IMR-90 (cell line): Measurements from ENCODE around the gene GADD45GIP1. TPM values are rescaled to one million over a fixed set of nuclear protein-coding genes. Genes with fewer than 3 reads are reported as not detected.
A peak's percentile ranks its signal among the peaks of the same experiment; 100 is the strongest.

Experiments
- ATAC-seq: fragments of 200-7000 bp; cut with Tn5 transposase; 2 replicates; pipeline ENCODE4 v1.9.1; 2020; ENCODE audit warnings: low read depth, mild to moderate bottlenecking, moderate library complexity
- BruUV-seq: library from RNA; stranded (reverse); fragments of 400-500 nt; replicated peaks from 2 replicates; lab custom pipeline; 2021; lab: Mats Ljungman, UMichigan
- CTCF ChIA-PET: fragments of 300-600 bp; formaldehyde crosslinking; extraction: SDS; loops from one replicate; lab custom pipeline; 2021; ENCODE audit warnings: antibody characterized with exemption; lab: Yijun Ruan, JAX
- POLR2A ChIA-PET: fragments of 300-600 bp; sonication (Branson Sonifier 250); formaldehyde crosslinking; loops from one replicate; lab custom pipeline; 2022; ENCODE audit warnings: antibody characterized with exemption; ENCODE audit not compliant: unreplicated experiment; lab: Charles Lee
- DNase-seq: peaks from one replicate; pipeline ENCODE4 v3.0.0; 2013
- H2AFZ ChIP-seq: replicated peaks from 2 replicates; pipeline ENCODE3; 2013; ENCODE audit warnings: low read length, mild to moderate bottlenecking; ENCODE audit not compliant: poor library complexity
- H2AK5ac ChIP-seq: 2 replicates; pipeline ENCODE4 v1.6.1; 2013; ENCODE audit warnings: low read depth, low read length, inconsistent platforms
- H2AK9ac ChIP-seq: replicated peaks from 2 replicates; pipeline ENCODE3; 2013; ENCODE audit warnings: mild to moderate bottlenecking, low read depth, low read length, moderate library complexity; ENCODE audit not compliant: poor library complexity
- H2BK120ac ChIP-seq: 2 replicates; pipeline ENCODE4 v1.6.1; 2013; ENCODE audit warnings: low read depth, low read length, inconsistent platforms
- H2BK15ac ChIP-seq: 3 replicates; pipeline ENCODE4 v1.6.1; 2013; ENCODE audit warnings: low read depth, low read length, inconsistent platforms
- H2BK20ac ChIP-seq: 2 replicates; pipeline ENCODE4 v1.6.1; 2013; ENCODE audit warnings: low read depth, mild to moderate bottlenecking, inconsistent platforms, low read length, moderate library complexity
- H2BK5ac ChIP-seq: 2 replicates; pipeline ENCODE4 v1.6.1; 2013; ENCODE audit warnings: mild to moderate bottlenecking, low read depth, low read length, inconsistent platforms; ENCODE audit not compliant: poor library complexity, severe bottlenecking
- H3K14ac ChIP-seq: replicated peaks from 2 replicates; pipeline ENCODE4 v1.6.1; 2013; ENCODE audit warnings: low read depth, low read length, inconsistent platforms
- H3K18ac ChIP-seq: 2 replicates; pipeline ENCODE4 v1.6.1; 2013; ENCODE audit warnings: low read depth, low read length, control low read depth
- H3K23ac ChIP-seq: 2 replicates; pipeline ENCODE4 v1.6.1; 2013; ENCODE audit warnings: low read depth, low read length, inconsistent platforms
- H3K27ac ChIP-seq: 2 replicates; pipeline ENCODE4 v1.5.1; 2013; ENCODE audit warnings: mild to moderate bottlenecking, control low read depth, low read length; ENCODE audit not compliant: insufficient read depth
- H3K27me3 ChIP-seq: 2 replicates; pipeline ENCODE4 v1.6.1; 2013; ENCODE audit warnings: low read length; ENCODE audit not compliant: control insufficient read depth, insufficient read depth
- H3K36me3 ChIP-seq: 2 replicates; pipeline ENCODE4 v1.6.1; 2013; ENCODE audit warnings: low read length, mixed read lengths; ENCODE audit not compliant: control insufficient read depth, insufficient read depth
- H3K4ac ChIP-seq: 2 replicates; pipeline ENCODE4 v1.6.1; 2013; ENCODE audit warnings: low read depth, low read length, inconsistent platforms
- H3K4me1 ChIP-seq: 2 replicates; pipeline ENCODE4 v1.6.1; 2013; ENCODE audit warnings: low read length, mixed read lengths; ENCODE audit not compliant: control insufficient read depth, insufficient read depth
- H3K4me2 ChIP-seq: 2 replicates; pipeline ENCODE4 v1.6.1; 2013; ENCODE audit warnings: low read depth, mild to moderate bottlenecking, control low read depth, low read length, moderate library complexity
- H3K4me3 ChIP-seq: 2 replicates; pipeline ENCODE4 v1.5.1; 2013; ENCODE audit warnings: low read depth, mild to moderate bottlenecking, control low read depth, low read length, moderate library complexity; ENCODE audit not compliant: insufficient read depth
- H3K56ac ChIP-seq: 2 replicates; pipeline ENCODE4 v1.6.1; 2013; ENCODE audit warnings: low read length, inconsistent platforms; ENCODE audit not compliant: insufficient read depth; ENCODE audit errors: extremely low read depth
- H3K79me1 ChIP-seq, 2 experiments: 2 replicates each; pipeline ENCODE4 v1.6.1; 2013; ENCODE audit warnings: low read length in 2 of 2, inconsistent platforms in 1 of 2, low read depth in 1 of 2
- H3K9ac ChIP-seq: 2 replicates; pipeline ENCODE4 v1.6.1; 2013; ENCODE audit warnings: low read depth, low read length, control low read depth
- H3K9me1 ChIP-seq: 2 replicates; pipeline ENCODE4 v1.6.1; 2013; ENCODE audit warnings: low read length, inconsistent platforms; ENCODE audit not compliant: insufficient read depth
- H3K9me3 ChIP-seq: 2 replicates; pipeline ENCODE4 v1.6.1; 2013; ENCODE audit warnings: low read length; ENCODE audit not compliant: control insufficient read depth, insufficient read depth
- H4K20me1 ChIP-seq: 2 replicates; pipeline ENCODE4 v1.6.1; 2013; ENCODE audit warnings: low read length, inconsistent platforms; ENCODE audit not compliant: insufficient read depth
- H4K5ac ChIP-seq: 2 replicates; pipeline ENCODE4 v1.6.1; 2013; ENCODE audit warnings: mild to moderate bottlenecking, low read depth, low read length, control low read depth
- H4K8ac ChIP-seq, 2 experiments: 2 replicates each; pipeline ENCODE4 v1.6.1; 2013; ENCODE audit warnings: low read depth in 2 of 2, low read length in 2 of 2, control low read depth in 1 of 2, inconsistent platforms in 1 of 2
- H4K91ac ChIP-seq: 2 replicates; pipeline ENCODE4 v1.6.1; 2013; ENCODE audit warnings: low read depth, low read length, inconsistent platforms; ENCODE audit not compliant: insufficient read depth
- BHLHE40 ChIP-seq: fragments of 150-350 bp; IDR thresholded peaks from 2 replicates; pipeline ENCODE4 v1.6.1; 2016; ENCODE audit warnings: mild to moderate bottlenecking, low read depth, low read length
- CHD1 ChIP-seq: IDR thresholded peaks from 2 replicates; pipeline ENCODE4 v1.6.1; 2012; ENCODE audit warnings: low read depth, low read length, improper control_type of control experiment
- ELK1 ChIP-seq: fragments of 150-350 bp; IDR thresholded peaks from 2 replicates; pipeline ENCODE4 v1.6.1; 2016; ENCODE audit warnings: low read depth, mild to moderate bottlenecking, low read length, moderate library complexity, borderline replicate concordance
- FOS ChIP-seq: fragments of 150-350 bp; IDR thresholded peaks from 2 replicates; pipeline ENCODE4 v1.6.1; 2016; ENCODE audit warnings: low read depth, low read length
- MAFK ChIP-seq: IDR thresholded peaks from 2 replicates; pipeline ENCODE4 v1.6.1; 2012; ENCODE audit warnings: low read depth, low read length, improper control_type of control experiment
- MAZ ChIP-seq: IDR thresholded peaks from 2 replicates; pipeline ENCODE4 v1.6.1; 2012; ENCODE audit warnings: low read depth, mild to moderate bottlenecking, low read length, improper control_type of control experiment, moderate library complexity, borderline replicate concordance
- MXI1 ChIP-seq: IDR thresholded peaks from 2 replicates; pipeline ENCODE4 v1.6.1; 2012; ENCODE audit warnings: low read depth, mild to moderate bottlenecking, low read length, moderate library complexity, borderline replicate concordance
- POLR2A ChIP-seq: IDR thresholded peaks from 2 replicates; pipeline ENCODE4 v1.6.1; 2012; ENCODE audit warnings: mild to moderate bottlenecking, low read depth, low read length
- RAD21 ChIP-seq: IDR thresholded peaks from 2 replicates; pipeline ENCODE4 v1.6.1; 2012; ENCODE audit warnings: low read length, improper control_type of control experiment
- RFX5 ChIP-seq: IDR thresholded peaks from 2 replicates; pipeline ENCODE4 v1.8.0; 2012; ENCODE audit warnings: low read depth, mild to moderate bottlenecking, low read length, moderate library complexity
- WGBS, 2 experiments: methylation state at CpG; one replicate each; pipeline versions ENCODE4 v1.1.5 to v1.1.7; 2013; ENCODE audit warnings: missing lambda C conversion rate in 2 of 2; ENCODE audit not compliant: insufficient read length in 1 of 2; ENCODE audit errors: extremely low coverage in 2 of 2; 5-methylcytosine and 5-hydroxymethylcytosine counted together
- dilution Hi-C: fragments of 300-500 bp; cut with HindIII; formaldehyde crosslinking; loops from one replicate; pipeline ENCODE4 v1.14.3; 2018; ENCODE audit warnings: low sequenced_read_pairs; ENCODE audit not compliant: unreplicated experiment
- in situ Hi-C: fragments of 300-500 bp; cut with MboI; formaldehyde crosslinking; loops from 3 replicates; pipeline ENCODE4 v1.14.3; 2019; ENCODE audit warnings: low sequenced_read_pairs, inconsistent platforms, mixed read lengths
- intact Hi-C: fragments of 100-400 bp; cut with micrococcal nuclease; formaldehyde crosslinking; loops from 2 replicates; pipeline ENCODE4 v1.10.0; 2022
- polyA plus RNA-seq, 3 experiments: library from polyadenylated mRNA; depleted of rRNA; stranded (reverse); fragments of >200 nt; gene quantifications; 2 replicates each; pipeline ENCODE4 v1.2.3, GENCODE V29; 2012; ENCODE audit warnings: low replicate concordance in 1 of 3
- total RNA-seq: library from RNA; depleted of rRNA; stranded (reverse); fragments of >200 nt; gene quantifications from 2 replicates; pipeline ENCODE4 v1.2.3, GENCODE V29; 2012
- TF ChIP-seq, protein P1 (sequence below): conservative IDR thresholded peaks from 2 replicates; pipeline ENCODE4 v1.5.1; 2012; ENCODE audit warnings: mild to moderate bottlenecking, low read depth, low read length, improper control_type of control experiment
- TF ChIP-seq, protein P2 (sequence below): fragments of 150-350 bp; IDR thresholded peaks from 2 replicates; pipeline ENCODE4 v1.6.1; 2017; ENCODE audit warnings: mild to moderate bottlenecking, antibody characterized with exemption, low read length, low read depth

GADD45GIP1 gene
- total and polyA plus RNA-seq, 2 of the 4 experiments (the other 2 are of a cell fraction), result 13.3 to 42.4 TPM

- no peak for TF ChIP-seq CHD1
- no peak for TF ChIP-seq FOS
- no peak for TF ChIP-seq BHLHE40
- no peak for TF ChIP-seq MAZ
- TF ChIP-seq, protein P1, sequence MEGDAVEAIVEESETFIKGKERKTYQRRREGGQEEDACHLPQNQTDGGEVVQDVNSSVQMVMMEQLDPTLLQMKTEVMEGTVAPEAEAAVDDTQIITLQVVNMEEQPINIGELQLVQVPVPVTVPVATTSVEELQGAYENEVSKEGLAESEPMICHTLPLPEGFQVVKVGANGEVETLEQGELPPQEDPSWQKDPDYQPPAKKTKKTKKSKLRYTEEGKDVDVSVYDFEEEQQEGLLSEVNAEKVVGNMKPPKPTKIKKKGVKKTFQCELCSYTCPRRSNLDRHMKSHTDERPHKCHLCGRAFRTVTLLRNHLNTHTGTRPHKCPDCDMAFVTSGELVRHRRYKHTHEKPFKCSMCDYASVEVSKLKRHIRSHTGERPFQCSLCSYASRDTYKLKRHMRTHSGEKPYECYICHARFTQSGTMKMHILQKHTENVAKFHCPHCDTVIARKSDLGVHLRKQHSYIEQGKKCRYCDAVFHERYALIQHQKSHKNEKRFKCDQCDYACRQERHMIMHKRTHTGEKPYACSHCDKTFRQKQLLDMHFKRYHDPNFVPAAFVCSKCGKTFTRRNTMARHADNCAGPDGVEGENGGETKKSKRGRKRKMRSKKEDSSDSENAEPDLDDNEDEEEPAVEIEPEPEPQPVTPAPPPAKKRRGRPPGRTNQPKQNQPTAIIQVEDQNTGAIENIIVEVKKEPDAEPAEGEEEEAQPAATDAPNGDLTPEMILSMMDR, result no peak
- TF ChIP-seq MXI1, result no peak
- TF ChIP-seq RFX5, result no peak
- no peak for TF ChIP-seq ELK1
- no peak for TF ChIP-seq POLR2A
- TF ChIP-seq RAD21, result no peak
- no peak for TF ChIP-seq MAFK
- TF ChIP-seq, protein P2, sequence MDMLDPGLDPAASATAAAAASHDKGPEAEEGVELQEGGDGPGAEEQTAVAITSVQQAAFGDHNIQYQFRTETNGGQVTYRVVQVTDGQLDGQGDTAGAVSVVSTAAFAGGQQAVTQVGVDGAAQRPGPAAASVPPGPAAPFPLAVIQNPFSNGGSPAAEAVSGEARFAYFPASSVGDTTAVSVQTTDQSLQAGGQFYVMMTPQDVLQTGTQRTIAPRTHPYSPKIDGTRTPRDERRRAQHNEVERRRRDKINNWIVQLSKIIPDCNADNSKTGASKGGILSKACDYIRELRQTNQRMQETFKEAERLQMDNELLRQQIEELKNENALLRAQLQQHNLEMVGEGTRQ, result no peak
- H3K36me3 ChIP-seq, result peaks cover 25% of the 10 kb centered on the region
- H4K20me1 ChIP-seq, result peaks cover 18% of the 10 kb centered on the region
- H3K4ac ChIP-seq, result peak overlapping the region; percentile 93
- intact Hi-C loops (no loop called here), in situ Hi-C loops (no loop called here), dilution Hi-C loops (no loop called here)
- no peaks in the 10 kb centered on the region for H3K27me3 ChIP-seq
- H2AFZ ChIP-seq, result peak overlapping the region; percentile 97
- peak overlapping the region; percentile 80 for H3K27ac ChIP-seq
- H2BK20ac ChIP-seq, result no peak overlapping the region
- H4K5ac ChIP-seq, result peak overlapping the region; percentile 74
- H2BK120ac ChIP-seq, result peak overlapping the region; percentile 25; the same call in 1 of the 2 replicates
- H4K91ac ChIP-seq, result peak overlapping the region; percentile 73
- DNase-seq, result no peak
- peak overlapping the region; percentile 93 for H3K23ac ChIP-seq
- peak overlapping the region; percentile 97 for H3K14ac ChIP-seq
- H3K56ac ChIP-seq, result peak overlapping the region; percentile 73; the same call in 1 of the 2 replicates
- no peak; the same call in 1 of the 2 replicates for ATAC-seq
- peak overlapping the region; percentile 93 for H2AK5ac ChIP-seq
- H3K9me3 ChIP-seq, result no peaks in the 10 kb centered on the region
- no peak overlapping the region for H3K18ac ChIP-seq
- BruUV-seq, result no TSS peak
- peaks cover 11% of the 10 kb centered on the region for H3K9me1 ChIP-seq
- peak overlapping the region; percentile 44 to 96 for H4K8ac ChIP-seq
- peaks cover 8 to 52% of the 10 kb centered on the region in 2 experiments; a peak in 3 of 4 replicates for H3K79me1 ChIP-seq
- H3K4me1 ChIP-seq, result peaks cover 9% of the 10 kb centered on the region
- H2AK9ac ChIP-seq, result peak overlapping the region; percentile 100
- H2BK15ac ChIP-seq, result no peak overlapping the region
- peak overlapping the region; percentile 91 for H3K4me3 ChIP-seq
- ChIA-PET POLR2A (interaction anchor here (1.0 kb wide), 1 partner anchor 12 kb away, joined by 4 read pairs; no protein-coding TSS in a partner anchor), CTCF (no interaction called here)
- peak overlapping the region; percentile 93 for H3K4me2 ChIP-seq
- peak overlapping the region; percentile 82 for H2BK5ac ChIP-seq
- peak overlapping the region; percentile 92 for H3K9ac ChIP-seq
- 7% methylated on average over 8 of the region's 16 CpGs; no CpG with 5 or more reads in 1 of the 2 experiments for WGBS, 2 experiments
Measured at GRCh38 chr19:12932392-12933286, 24.4 kb downstream of the GADD45GIP1 start.
